IMR-90 (cell line): ENCODE measurements around the gene PLEKHG5. TPM values are rescaled to one million over a fixed set of nuclear protein-coding genes. Genes with fewer than 3 reads are reported as not detected.

Experiments
- ATAC-seq: fragments of 200-7000 bp; cut with Tn5 transposase; 2 replicates; pipeline ENCODE4 v1.9.1; 2020; ENCODE audit warnings: low read depth, mild to moderate bottlenecking, moderate library complexity
- BruUV-seq: library from RNA; stranded (reverse); fragments of 400-500 nt; replicated peaks from 2 replicates; lab custom pipeline; 2021; lab: Mats Ljungman, UMichigan
- CTCF ChIA-PET: fragments of 300-600 bp; formaldehyde crosslinking; extraction: SDS; loops from one replicate; lab custom pipeline; 2021; ENCODE audit warnings: antibody characterized with exemption; lab: Yijun Ruan, JAX
- POLR2A ChIA-PET: fragments of 300-600 bp; sonication (Branson Sonifier 250); formaldehyde crosslinking; loops from one replicate; lab custom pipeline; 2022; ENCODE audit warnings: antibody characterized with exemption; ENCODE audit not compliant: unreplicated experiment; lab: Charles Lee
- DNase-seq: peaks from one replicate; pipeline ENCODE4 v3.0.0; 2013
- H2AFZ ChIP-seq: replicated peaks from 2 replicates; pipeline ENCODE3; 2013; ENCODE audit warnings: low read length, mild to moderate bottlenecking; ENCODE audit not compliant: poor library complexity
- H2AK5ac ChIP-seq: 2 replicates; pipeline ENCODE4 v1.6.1; 2013; ENCODE audit warnings: low read depth, low read length, inconsistent platforms
- H2AK9ac ChIP-seq: replicated peaks from 2 replicates; pipeline ENCODE3; 2013; ENCODE audit warnings: mild to moderate bottlenecking, low read depth, low read length, moderate library complexity; ENCODE audit not compliant: poor library complexity
- H2BK120ac ChIP-seq: 2 replicates; pipeline ENCODE4 v1.6.1; 2013; ENCODE audit warnings: low read depth, low read length, inconsistent platforms
- H2BK15ac ChIP-seq: 3 replicates; pipeline ENCODE4 v1.6.1; 2013; ENCODE audit warnings: low read depth, low read length, inconsistent platforms
- H2BK20ac ChIP-seq: 2 replicates; pipeline ENCODE4 v1.6.1; 2013; ENCODE audit warnings: low read depth, mild to moderate bottlenecking, inconsistent platforms, low read length, moderate library complexity
- H2BK5ac ChIP-seq: 2 replicates; pipeline ENCODE4 v1.6.1; 2013; ENCODE audit warnings: mild to moderate bottlenecking, low read depth, low read length, inconsistent platforms; ENCODE audit not compliant: poor library complexity, severe bottlenecking
- H3K14ac ChIP-seq: replicated peaks from 2 replicates; pipeline ENCODE4 v1.6.1; 2013; ENCODE audit warnings: low read depth, low read length, inconsistent platforms
- H3K18ac ChIP-seq: 2 replicates; pipeline ENCODE4 v1.6.1; 2013; ENCODE audit warnings: low read depth, low read length, control low read depth
- H3K23ac ChIP-seq: 2 replicates; pipeline ENCODE4 v1.6.1; 2013; ENCODE audit warnings: low read depth, low read length, inconsistent platforms
- H3K27ac ChIP-seq: 2 replicates; pipeline ENCODE4 v1.5.1; 2013; ENCODE audit warnings: mild to moderate bottlenecking, control low read depth, low read length; ENCODE audit not compliant: insufficient read depth
- H3K27me3 ChIP-seq: 2 replicates; pipeline ENCODE4 v1.6.1; 2013; ENCODE audit warnings: low read length; ENCODE audit not compliant: control insufficient read depth, insufficient read depth
- H3K36me3 ChIP-seq: 2 replicates; pipeline ENCODE4 v1.6.1; 2013; ENCODE audit warnings: low read length, mixed read lengths; ENCODE audit not compliant: control insufficient read depth, insufficient read depth
- H3K4ac ChIP-seq: 2 replicates; pipeline ENCODE4 v1.6.1; 2013; ENCODE audit warnings: low read depth, low read length, inconsistent platforms
- H3K4me1 ChIP-seq: 2 replicates; pipeline ENCODE4 v1.6.1; 2013; ENCODE audit warnings: low read length, mixed read lengths; ENCODE audit not compliant: control insufficient read depth, insufficient read depth
- H3K4me2 ChIP-seq: 2 replicates; pipeline ENCODE4 v1.6.1; 2013; ENCODE audit warnings: low read depth, mild to moderate bottlenecking, control low read depth, low read length, moderate library complexity
- H3K4me3 ChIP-seq: 2 replicates; pipeline ENCODE4 v1.5.1; 2013; ENCODE audit warnings: low read depth, mild to moderate bottlenecking, control low read depth, low read length, moderate library complexity; ENCODE audit not compliant: insufficient read depth
- H3K56ac ChIP-seq: 2 replicates; pipeline ENCODE4 v1.6.1; 2013; ENCODE audit warnings: low read length, inconsistent platforms; ENCODE audit not compliant: insufficient read depth; ENCODE audit errors: extremely low read depth
- H3K79me1 ChIP-seq, 2 experiments: 2 replicates each; pipeline ENCODE4 v1.6.1; 2013; ENCODE audit warnings: low read length in 2 of 2, inconsistent platforms in 1 of 2, low read depth in 1 of 2
- H3K9ac ChIP-seq: 2 replicates; pipeline ENCODE4 v1.6.1; 2013; ENCODE audit warnings: low read depth, low read length, control low read depth
- H3K9me1 ChIP-seq: 2 replicates; pipeline ENCODE4 v1.6.1; 2013; ENCODE audit warnings: low read length, inconsistent platforms; ENCODE audit not compliant: insufficient read depth
- H3K9me3 ChIP-seq: 2 replicates; pipeline ENCODE4 v1.6.1; 2013; ENCODE audit warnings: low read length; ENCODE audit not compliant: control insufficient read depth, insufficient read depth
- H4K20me1 ChIP-seq: 2 replicates; pipeline ENCODE4 v1.6.1; 2013; ENCODE audit warnings: low read length, inconsistent platforms; ENCODE audit not compliant: insufficient read depth
- H4K5ac ChIP-seq: 2 replicates; pipeline ENCODE4 v1.6.1; 2013; ENCODE audit warnings: mild to moderate bottlenecking, low read depth, low read length, control low read depth
- H4K8ac ChIP-seq, 2 experiments: 2 replicates each; pipeline ENCODE4 v1.6.1; 2013; ENCODE audit warnings: low read depth in 2 of 2, low read length in 2 of 2, control low read depth in 1 of 2, inconsistent platforms in 1 of 2
- H4K91ac ChIP-seq: 2 replicates; pipeline ENCODE4 v1.6.1; 2013; ENCODE audit warnings: low read depth, low read length, inconsistent platforms; ENCODE audit not compliant: insufficient read depth
- CEBPB ChIP-seq: IDR thresholded peaks from 2 replicates; pipeline ENCODE4 v1.6.1; 2012; ENCODE audit warnings: low read depth, low read length, improper control_type of control experiment
- MXI1 ChIP-seq: IDR thresholded peaks from 2 replicates; pipeline ENCODE4 v1.6.1; 2012; ENCODE audit warnings: low read depth, mild to moderate bottlenecking, low read length, moderate library complexity, borderline replicate concordance
- WGBS, 2 experiments: methylation state at CpG; one replicate each; pipeline versions ENCODE4 v1.1.5 to v1.1.7; 2013; ENCODE audit warnings: missing lambda C conversion rate in 2 of 2; ENCODE audit not compliant: insufficient read length in 1 of 2; ENCODE audit errors: extremely low coverage in 2 of 2; 5-methylcytosine and 5-hydroxymethylcytosine counted together
- dilution Hi-C: fragments of 300-500 bp; cut with HindIII; formaldehyde crosslinking; loops from one replicate; pipeline ENCODE4 v1.14.3; 2018; ENCODE audit warnings: low sequenced_read_pairs; ENCODE audit not compliant: unreplicated experiment
- in situ Hi-C: fragments of 300-500 bp; cut with MboI; formaldehyde crosslinking; loops from 3 replicates; pipeline ENCODE4 v1.14.3; 2019; ENCODE audit warnings: low sequenced_read_pairs, inconsistent platforms, mixed read lengths
- intact Hi-C: fragments of 100-400 bp; cut with micrococcal nuclease; formaldehyde crosslinking; loops from 2 replicates; pipeline ENCODE4 v1.10.0; 2022
- polyA plus RNA-seq, 3 experiments: library from polyadenylated mRNA; depleted of rRNA; stranded (reverse); fragments of >200 nt; gene quantifications; 2 replicates each; pipeline ENCODE4 v1.2.3, GENCODE V29; 2012; ENCODE audit warnings: low replicate concordance in 1 of 3
- total RNA-seq: library from RNA; depleted of rRNA; stranded (reverse); fragments of >200 nt; gene quantifications from 2 replicates; pipeline ENCODE4 v1.2.3, GENCODE V29; 2012

The PLEKHG5 gene
- total and polyA plus RNA-seq, 2 of the 4 experiments (the other 2 are of a cell fraction): 4.8 to 11.6 TPM

DNA sequence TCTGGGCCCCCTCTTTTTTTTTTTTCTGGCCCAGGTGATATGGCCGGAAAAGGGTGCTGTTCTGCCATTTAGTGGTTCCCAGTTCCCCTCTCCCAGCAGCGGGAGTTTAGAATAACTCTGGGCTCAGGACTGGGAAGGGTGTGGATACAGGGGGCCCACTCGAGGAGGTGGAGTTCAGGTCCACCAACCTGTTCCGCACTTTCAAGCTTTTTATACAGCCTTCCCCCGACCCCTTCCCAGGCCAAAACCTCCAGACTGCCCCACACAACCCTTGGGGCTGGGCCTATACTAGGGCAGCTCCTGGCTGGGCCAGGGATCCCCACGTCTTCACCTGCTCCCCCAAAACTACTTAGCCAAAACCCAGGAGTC, 402 bp downstream of the PLEKHG5 start:
- Histone ChIP-seq H3K79me1 (peaks cover 0 to 20% of the 10 kb centered on the region in 2 experiments; a peak in 1 of 4 replicates), H2AK9ac (peak overlapping the region; percentile 99), H3K27ac (peak overlapping the region; percentile 80), H2BK20ac (peak overlapping the region; percentile 40; the same call in 1 of the 2 replicates), H3K9me1 (0 out of 2 replicates have a peak, but pooled peaks cover 2% of the 10 kb centered on the region), H2AK5ac (peak overlapping the region; percentile 30), H3K36me3 (no peaks in the 10 kb centered on the region), H4K5ac (peak overlapping the region; percentile 28; the same call in 1 of the 2 replicates), H3K9ac (peak overlapping the region; percentile 71), H3K56ac (peak overlapping the region; percentile 2; the same call in 1 of the 2 replicates), H3K9me3 (no peaks in the 10 kb centered on the region), H3K14ac (peak overlapping the region; percentile 73), H3K4me2 (peak overlapping the region; percentile 58), H3K27me3 (no peaks in the 10 kb centered on the region), H2BK15ac (no peak overlapping the region), H3K23ac (peak overlapping the region; percentile 31; the same call in 1 of the 2 replicates), H3K4me1 (peaks cover 14% of the 10 kb centered on the region), H4K8ac (peak overlapping the region; percentile 46 to 86), H3K18ac (no peak overlapping the region), H2AFZ (peak overlapping the region; percentile 95), H4K20me1 (peaks cover 6% of the 10 kb centered on the region; the same call in 1 of the 2 replicates), H3K4me3 (peak overlapping the region; percentile 66), H4K91ac (peak overlapping the region; percentile 36), H2BK120ac (peak overlapping the region; percentile 67; the same call in 1 of the 2 replicates), H2BK5ac (peak overlapping the region; percentile 53), H3K4ac (peak overlapping the region; percentile 94)
- WGBS, 2 experiments: 40% methylated on average over 1 of the region's 6 CpGs; no CpG with 5 or more reads in 1 of the 2 experiments
- ATAC-seq (no peak), DNase-seq (no peak)
- ChIA-PET POLR2A (no interaction called here), CTCF (no interaction called here)
- in situ Hi-C loops (loop anchor here (10.0 kb wide), 1 partner anchor 154 kb away; no protein-coding TSS in a partner anchor), intact Hi-C loops (loop anchor here (5.0 kb wide), 1 partner anchor 244 kb away; no protein-coding TSS in a partner anchor), dilution Hi-C loops (no loop called here)
- TF ChIP-seq MXI1 (0 out of 2 replicates have a peak, but pooled peaks have one; percentile 6), CEBPB (no peak)
- no TSS peak for BruUV-seq
